Activated T-cell treated with anti-CD3 and anti-CD28 coated beads, Interleukin-2, amount 50 U/mL, for 4 hours (primary cell): ENCODE data around the gene PPP2R5E. TPM values are rescaled to one million over a fixed set of nuclear protein-coding genes. Genes with fewer than 3 reads are reported as not detected.

ENCODE experiments used
- ATAC-seq, 2 donors: fragments of 200-7000 bp; cut with Tn5 transposase; one replicate each; pipeline ENCODE4 v1.10.0; 2021
- DNase-seq: peaks from one replicate; pipeline ENCODE4 v3.0.0-alpha.2; 2020
- H3K27me3 Mint-ChIP-seq: one replicate; pipeline ENCODE4 v1.8.0; 2021; ENCODE audit warnings: low read depth, mixed read lengths
- H3K36me3 Mint-ChIP-seq: one replicate; pipeline ENCODE4 v1.8.0; 2022; ENCODE audit warnings: mixed read lengths; ENCODE audit not compliant: insufficient read depth
- H3K4me1 Mint-ChIP-seq: one replicate; pipeline ENCODE4 v1.8.0; 2021; ENCODE audit warnings: low read depth, mixed read lengths
- H3K4me3 Mint-ChIP-seq: one replicate; pipeline ENCODE4 v1.8.0; 2021; ENCODE audit warnings: mild to moderate bottlenecking, moderate library complexity, mixed read lengths
- H3K9me3 Mint-ChIP-seq: one replicate; pipeline ENCODE4 v1.8.0; 2021; ENCODE audit warnings: mixed read lengths
- total RNA-seq, 3 donors: library from RNA; stranded (reverse); gene quantifications; one replicate each; pipeline ENCODE4 v1.2.1, GENCODE V29; 2021

PPP2R5E gene
- total RNA-seq, 3 donors from 2014 or later: 49.3 to 51.1 (median 49.6) TPM

DNA sequence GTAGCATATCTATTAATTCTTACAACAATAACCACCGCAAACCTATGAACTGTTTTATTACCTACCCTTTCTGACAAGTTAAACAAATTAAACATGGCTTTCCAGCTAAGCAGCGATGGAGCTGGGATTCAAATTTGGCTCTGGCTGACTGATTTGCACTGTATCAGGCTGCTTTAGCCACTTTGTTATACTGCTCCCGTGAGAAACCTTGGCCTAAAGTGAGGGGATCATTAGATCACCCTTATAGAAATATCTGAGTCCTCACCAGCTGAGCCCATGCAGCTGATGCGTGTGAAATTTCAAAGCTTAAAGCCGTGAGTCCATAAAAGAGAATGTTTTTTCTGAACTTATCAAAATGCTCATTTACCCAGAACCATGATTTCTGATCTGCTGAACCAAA, 216.3 kb downstream of the PPP2R5E start:
- no peaks in the 10 kb centered on the region for H3K36me3 Mint-ChIP-seq
- H3K9me3 Mint-ChIP-seq: no peaks in the 10 kb centered on the region
- peaks cover 18% of the 10 kb centered on the region for H3K27me3 Mint-ChIP-seq
- H3K4me1 Mint-ChIP-seq: no peaks in the 10 kb centered on the region
- DNase-seq (no peak), ATAC-seq (no peak)
- H3K4me3 Mint-ChIP-seq: no peak overlapping the region

- no peak for ATAC-seq
- Mint-ChIP-seq H3K36me3 (no peaks in the 10 kb centered on the region), H3K4me3 (no peak overlapping the region), H3K27me3 (peaks cover 16% of the 10 kb centered on the region), H3K9me3 (no peaks in the 10 kb centered on the region), H3K4me1 (no peaks in the 10 kb centered on the region)
- DNase-seq: no peak
Measured at GRCh38 chr14:63322897-63323573, 220.1 kb downstream of the PPP2R5E start.

- H3K36me3 Mint-ChIP-seq: no peaks in the 10 kb centered on the region
- DNase-seq: no peak
- no peaks in the 10 kb centered on the region for H3K9me3 Mint-ChIP-seq
Measured at GRCh38 chr14:63322472-63322871, 220.7 kb downstream of the PPP2R5E start.

More at GRCh38 chr14:63322472-63322871, 220.7 kb downstream of the PPP2R5E start:
- no peak for ATAC-seq
- Mint-ChIP-seq H3K4me1 (no peaks in the 10 kb centered on the region), H3K27me3 (peaks cover 17% of the 10 kb centered on the region), H3K4me3 (no peak overlapping the region)

Other genes with a start within 250 kb of the PPP2R5E start
- not detected for gene GPHB5, start 224.4 kb downstream of the PPP2R5E start, total RNA-seq
- 10 to 100 TPM; 33.1 to 38.5 (median 33.2) TPM for gene WDR89, start 98.5 kb upstream of the PPP2R5E start, total RNA-seq
- 10 to 100 TPM; 12.0 to 13.5 (median 12.8) TPM for gene SGPP1, start 184.7 kb upstream of the PPP2R5E start, total RNA-seq